ENCODE data around the gene SYNC.
"Not testable (repeated sequence)": the region's sequence is repeated elsewhere in the genome, so short reads cannot be mapped to it uniquely, and the experiment has no call there.

Gene SYNC

DNA sequence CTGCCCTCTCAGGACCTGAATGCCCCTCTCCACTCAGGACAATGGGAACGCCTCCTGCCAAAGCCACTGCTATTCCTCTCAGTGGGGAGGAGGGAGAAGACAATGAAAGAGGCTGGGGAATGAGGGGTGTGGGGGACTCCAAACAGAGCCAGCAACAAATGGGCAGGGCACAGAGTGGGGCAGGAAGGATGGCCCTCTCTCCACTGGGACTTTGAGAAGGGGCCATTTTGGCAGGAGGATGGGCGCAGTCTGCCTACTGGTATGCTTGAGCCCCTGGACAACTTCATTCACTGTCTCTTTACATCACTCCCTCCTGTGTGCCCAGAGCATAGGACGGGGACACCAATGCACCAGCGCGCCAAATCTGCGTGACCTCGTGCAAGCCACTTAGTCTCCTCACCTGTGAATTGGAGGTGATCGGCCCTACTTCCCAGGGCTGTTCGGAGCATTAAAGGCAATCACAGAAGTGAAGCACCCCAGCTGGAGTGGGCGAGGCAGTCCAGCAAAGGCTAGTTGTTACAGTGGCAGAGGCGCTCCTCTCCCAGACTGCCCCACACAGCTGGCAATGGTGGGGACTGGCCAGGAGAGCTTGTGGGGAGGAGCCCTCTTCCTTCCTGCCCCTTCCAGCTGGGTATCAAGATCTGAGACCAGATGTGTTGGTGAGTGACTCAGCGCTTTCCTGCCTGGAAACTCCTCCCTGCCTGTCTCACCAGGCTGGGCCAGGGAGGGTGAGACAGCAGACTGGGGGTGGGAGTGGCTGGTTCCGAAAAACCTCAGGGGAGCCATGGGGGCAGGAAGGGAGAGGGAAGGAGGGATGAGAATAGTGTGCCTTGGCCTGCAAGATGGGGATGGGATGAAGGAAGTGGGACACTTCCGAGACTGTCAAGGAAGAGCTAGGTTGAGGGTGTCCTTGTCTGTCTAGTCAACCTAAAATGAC is 22.4 kb upstream of the SYNC start:
- no peak for DNase-seq

DNA sequence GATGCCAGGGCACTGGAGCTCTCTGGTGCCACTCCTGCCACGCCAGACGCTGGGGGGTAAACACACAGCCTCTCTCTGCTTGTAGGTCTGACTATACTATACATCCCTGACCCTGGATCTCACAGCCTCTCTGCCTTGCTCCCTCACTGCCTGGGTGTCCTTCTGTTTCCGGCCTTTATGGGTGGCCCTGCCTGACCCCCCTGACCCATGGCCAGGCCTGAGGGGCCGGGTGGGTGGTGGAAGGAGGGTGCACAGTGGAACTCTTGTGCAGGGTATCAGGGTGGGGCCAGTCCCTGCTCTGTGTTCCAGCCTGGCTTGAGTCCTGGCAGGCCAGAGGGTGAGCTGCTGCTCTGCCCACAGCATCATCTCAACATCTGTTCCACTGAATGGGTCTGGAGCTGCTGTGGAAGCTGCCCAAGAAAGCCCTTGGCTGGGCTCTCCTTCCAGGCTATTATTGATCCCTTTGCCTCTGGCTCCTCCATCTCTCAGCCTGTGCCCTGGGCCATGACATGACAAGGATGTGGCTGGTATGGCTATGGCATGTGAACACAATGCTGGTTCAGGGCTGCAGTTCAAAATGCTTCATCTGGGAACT is 17.2 kb upstream of the SYNC start:
- no peak for DNase-seq

- no peak for DNase-seq
Measured at GRCh38 chr1:32718527-32718926, 16.0 kb upstream of the SYNC start.

GRCh38 chr1:32718036-32718435 is 15.5 kb upstream of the SYNC start:
- DNase-seq, result no peak

DNA sequence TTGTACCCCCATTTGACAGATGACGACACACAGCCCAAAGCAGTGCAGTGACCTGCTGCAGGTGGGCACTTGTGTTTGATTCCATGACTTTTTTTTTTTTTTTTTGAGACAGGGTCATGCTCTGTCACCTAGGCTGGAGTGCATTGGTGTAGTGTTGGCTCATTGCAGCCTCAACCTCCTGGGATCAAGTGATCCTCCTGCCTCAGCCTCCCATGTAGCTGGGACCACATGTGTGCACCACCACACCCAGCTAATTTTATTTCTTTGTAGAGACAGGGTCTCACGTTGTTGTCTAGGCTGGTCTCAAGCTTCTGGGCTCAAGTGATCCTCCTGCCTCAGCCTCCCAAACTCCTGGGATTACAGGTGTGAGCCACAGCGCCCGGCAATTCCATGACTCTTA is 14.9 kb upstream of the SYNC start:
- no peak for DNase-seq

DNA sequence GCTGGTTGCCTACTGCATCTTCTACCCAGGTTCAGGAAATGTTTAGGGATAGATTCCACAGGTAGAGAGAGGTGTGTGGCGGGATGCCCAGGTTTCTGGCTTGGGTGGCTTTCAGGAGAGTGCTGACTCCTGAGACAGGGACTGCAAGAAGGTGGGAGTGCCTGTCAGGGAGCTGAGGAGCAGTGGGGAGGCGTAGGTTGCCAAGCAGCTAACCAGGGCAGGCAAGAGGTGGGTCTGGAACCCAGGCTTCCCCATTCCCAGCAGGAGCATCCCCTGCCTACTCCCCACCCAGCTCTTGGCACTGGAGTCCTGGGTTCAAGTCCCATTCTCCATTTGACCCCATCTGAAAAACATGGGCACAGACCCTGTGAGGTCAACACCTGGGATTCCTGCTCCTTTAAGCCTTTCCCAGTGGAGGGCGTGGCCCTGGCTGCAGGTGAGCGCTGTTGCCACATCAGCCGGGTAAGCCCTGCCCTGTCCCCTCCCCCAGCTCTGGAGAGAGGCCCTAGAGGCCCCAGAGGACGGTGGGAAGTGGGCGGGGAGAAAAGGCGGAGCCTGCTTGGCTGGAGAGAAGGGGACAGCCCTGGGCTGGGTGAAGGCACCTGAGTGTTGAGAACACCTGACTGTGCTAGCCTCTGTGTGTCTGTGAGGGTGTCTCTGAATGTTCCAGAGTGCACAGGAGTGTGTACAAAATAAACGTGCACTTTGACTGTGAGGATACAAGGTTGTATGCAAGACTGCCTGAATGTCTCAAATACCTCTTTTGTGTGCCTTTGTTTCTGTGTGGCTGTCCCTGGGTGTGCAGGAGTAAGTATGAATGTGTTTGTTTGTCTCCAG is 14.0 kb upstream of the SYNC start:
- DNase-seq, result peak; percentile 79 to 80

DNA sequence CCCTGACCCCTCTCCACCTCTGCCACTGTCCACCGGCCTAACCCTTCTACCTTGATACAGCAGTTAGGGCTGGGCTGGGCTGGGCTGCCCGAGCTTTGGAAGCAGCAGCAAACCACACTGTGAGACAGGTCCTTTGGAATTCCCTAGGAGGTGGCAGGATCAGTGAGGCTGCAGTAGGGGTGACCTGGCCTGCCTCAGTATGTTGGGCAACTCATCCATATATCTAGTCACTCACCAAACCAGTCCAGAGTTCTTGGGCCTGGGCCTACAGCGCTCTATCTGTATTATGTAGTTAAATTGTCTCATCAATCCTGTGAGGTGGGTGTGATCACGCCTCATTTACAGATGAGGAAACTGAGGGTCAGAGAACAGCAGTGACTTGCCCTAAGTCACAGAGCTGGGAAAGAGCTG is 13.3 kb upstream of the SYNC start:
- DNase-seq, result no peak

DNA sequence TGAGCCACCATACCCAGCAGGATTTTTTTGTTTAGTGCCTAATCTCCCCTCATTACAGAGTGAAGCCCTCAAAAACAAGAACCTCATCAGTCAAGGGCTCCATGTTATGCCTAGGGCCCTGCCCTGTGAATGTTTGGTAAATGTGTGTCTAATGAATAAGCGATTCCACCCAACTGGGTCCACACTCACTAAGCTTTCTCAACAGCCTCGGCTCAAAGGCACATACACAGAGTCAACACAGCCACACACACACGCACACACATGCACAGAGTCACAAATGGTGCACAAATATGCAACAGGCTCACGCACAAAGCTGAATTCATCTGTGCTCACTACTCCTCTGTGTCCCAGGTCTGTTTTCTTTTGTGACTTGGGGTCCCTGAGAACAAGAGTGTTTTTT is 11.7 kb upstream of the SYNC start:
- no peak for DNase-seq

- no peak for DNase-seq
Measured at GRCh38 chr1:32713081-32713480, 10.5 kb upstream of the SYNC start.

DNA sequence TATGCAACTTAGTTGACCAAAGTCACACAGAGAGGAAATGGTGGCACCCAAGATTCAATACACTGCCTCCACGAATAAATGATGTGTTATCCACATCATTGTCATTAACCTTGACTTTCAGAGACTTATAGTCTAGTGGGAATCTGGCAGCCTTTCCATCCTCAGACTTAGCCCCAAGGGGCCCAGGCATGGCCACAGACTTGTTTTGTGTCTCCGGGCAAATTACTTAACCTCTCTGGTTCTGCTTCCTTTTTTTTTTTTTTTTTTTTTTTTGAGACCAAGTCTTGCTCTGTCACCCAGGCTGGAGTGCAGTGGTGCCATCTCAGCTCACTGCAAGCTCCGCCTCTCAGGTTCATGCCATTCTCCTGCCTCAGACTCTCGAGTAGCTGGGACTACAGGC is 8.7 kb upstream of the SYNC start:
- DNase-seq, result not testable (repeated sequence)

GRCh38 chr1:32709476-32709875 is 6.9 kb upstream of the SYNC start:
- no peak for DNase-seq

DNA sequence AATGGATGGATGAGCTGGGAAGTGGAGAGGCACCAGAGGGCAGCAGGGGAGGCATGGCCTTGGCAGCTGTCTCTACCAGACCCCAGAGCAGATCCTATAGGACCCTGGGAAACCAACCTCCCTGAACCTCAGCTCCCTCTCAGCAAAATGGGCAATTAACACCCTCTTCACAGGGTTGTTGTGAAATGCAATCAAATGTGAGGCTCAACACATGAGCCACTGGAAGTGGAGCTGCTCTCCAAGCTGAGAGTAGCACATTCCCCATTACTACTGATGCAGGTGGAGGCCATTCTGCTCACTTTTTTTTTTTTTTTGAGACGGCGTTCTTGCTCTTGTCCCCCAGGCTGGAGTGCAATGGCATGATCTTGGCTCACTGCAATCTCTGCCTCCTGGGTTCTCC is 6.5 kb upstream of the SYNC start:
- no peak for DNase-seq

DNA sequence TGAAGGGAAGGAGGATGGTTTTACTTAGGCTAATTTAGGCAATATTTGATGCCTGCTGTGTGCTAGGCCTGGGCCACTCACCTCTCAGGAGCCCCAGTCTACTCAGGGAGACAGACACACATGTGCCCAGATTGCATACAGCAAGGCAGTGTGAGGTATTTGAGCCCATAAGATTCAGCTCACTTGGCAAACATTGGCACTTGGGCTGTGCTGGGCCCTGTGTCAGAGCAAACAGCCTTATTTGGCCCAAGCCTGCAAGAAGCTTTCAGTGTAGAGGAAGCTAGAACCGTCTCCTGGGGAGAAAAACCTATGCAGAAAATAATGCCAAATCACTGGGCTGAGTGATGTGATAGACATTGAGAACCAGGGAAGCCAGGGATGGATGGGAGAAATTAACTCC is 3.9 kb upstream of the SYNC start:
- DNase-seq, result no peak

DNA sequence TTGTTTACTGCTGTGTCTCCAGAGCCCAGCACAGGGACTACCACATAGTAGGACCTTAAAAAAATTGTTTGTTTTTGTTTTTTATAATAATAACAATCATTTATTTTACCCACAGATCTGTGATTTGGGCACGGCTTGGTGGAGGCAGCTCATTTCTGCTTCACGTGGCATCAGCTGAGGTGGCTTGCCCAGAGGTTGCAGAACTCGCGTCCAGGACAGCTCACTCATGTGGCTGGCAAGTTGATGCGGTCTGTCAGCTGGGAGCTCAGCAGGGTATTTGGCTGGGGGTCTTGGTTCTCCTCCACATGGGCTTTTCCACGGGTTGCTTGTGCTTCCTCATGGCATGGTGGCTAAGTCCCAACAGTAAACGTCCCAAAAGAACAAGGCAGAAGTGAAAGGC is 2.9 kb upstream of the SYNC start:
- DNase-seq, result no peak

- DNase-seq, result no peak
Measured at GRCh38 chr1:32703479-32704291, 1.1 kb upstream of the SYNC start.

GRCh38 chr1:32701951-32702598 is 495 bp downstream of the SYNC start:
- no peak for DNase-seq

GRCh38 chr1:32701421-32701911 is 1.1 kb downstream of the SYNC start:
- no peak for DNase-seq

DNA sequence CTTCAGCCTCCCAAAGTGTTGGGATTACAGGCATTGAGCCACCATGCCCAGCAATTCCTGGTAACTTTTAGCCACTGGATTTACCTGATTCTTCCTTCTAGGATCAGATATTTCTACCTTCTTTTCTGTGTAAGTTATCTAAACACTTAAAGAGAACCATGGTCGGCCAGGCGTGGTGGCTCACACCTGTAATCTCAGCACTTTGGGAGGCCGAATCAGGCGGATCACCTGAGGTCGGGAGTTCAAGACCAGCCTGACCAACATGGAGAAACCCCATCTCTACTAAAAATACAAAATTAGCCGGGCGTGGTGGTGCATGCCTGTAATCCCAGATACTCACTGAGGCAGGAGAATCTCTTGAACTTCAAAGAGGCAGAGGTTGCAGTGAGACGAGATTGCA is 5.6 kb downstream of the SYNC start:
- DNase-seq, result not testable (repeated sequence)

- DNase-seq, result no peak
Measured at GRCh38 chr1:32696041-32696440, 6.5 kb downstream of the SYNC start.

DNA sequence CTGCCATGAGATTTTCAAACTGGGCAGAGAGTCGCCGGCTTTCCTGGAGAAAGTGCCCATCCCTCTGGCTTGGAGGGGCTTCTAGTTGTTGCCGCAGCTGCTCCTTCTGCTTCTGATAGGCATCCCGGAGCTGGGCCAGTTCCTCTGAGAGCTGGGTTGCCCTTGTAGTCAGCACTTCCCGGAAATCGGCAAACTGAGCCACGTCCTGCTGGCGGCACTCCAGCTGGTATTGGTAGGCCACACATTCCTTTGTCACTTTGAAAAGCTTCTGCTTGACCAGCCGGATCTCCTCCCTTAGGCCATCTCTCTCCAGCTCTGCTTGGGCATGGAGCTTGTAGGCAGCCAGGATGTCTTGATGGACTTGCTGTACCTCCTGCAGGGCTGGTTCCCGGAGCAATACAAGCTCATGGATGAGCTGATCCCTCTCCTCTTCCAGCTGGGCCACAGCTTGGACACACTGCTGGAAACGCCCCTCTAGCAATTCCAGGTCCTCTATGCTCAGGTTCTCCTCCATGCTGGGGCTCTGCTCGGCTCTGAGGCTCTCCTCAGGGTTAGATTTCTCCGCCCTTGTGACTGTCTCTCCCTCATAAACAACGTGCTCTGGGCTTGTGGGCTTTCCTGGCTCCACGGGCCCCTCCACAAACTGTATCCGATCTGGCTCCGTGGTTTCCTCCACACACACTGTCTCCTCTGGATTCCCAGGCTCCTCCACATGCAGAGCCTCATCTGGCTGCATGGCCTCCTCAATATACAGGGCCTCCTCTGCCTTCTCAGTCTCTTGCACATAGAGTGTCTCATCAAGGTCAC is 7.3 kb downstream of the SYNC start:
- DNase-seq, result no peak

Measured in NCI-H1930 (cell line).